HG03565 (cell line): Measurements from ENCODE around the gene IL5.

ENCODE experiments used
- ATAC-seq: cut with Tn5 transposase; IDR thresholded peaks from one replicate; pipeline ENCODE4 v1.9.1; 2021; ENCODE audit warnings: mild to moderate bottlenecking, moderate library complexity; ENCODE audit not compliant: unreplicated experiment

Gene IL5

GRCh38 chr5:132499440-132500243 lies 43.7 kb downstream of the IL5 start:
- ATAC-seq = no peak

GRCh38 chr5:132498686-132499271 lies 44.5 kb downstream of the IL5 start:
- no peak for ATAC-seq

- no peak for ATAC-seq
Observed at GRCh38 chr5:132498152-132498551, 45.2 kb downstream of the IL5 start.

GRCh38 chr5:132497488-132497997 lies 45.8 kb downstream of the IL5 start:
- no peak for ATAC-seq

GRCh38 chr5:132496631-132497487 lies 46.5 kb downstream of the IL5 start:
- ATAC-seq = no peak

- ATAC-seq = no peak
Observed at GRCh38 chr5:132496191-132496630, 47.1 kb downstream of the IL5 start.

- ATAC-seq = peak; percentile 26
Observed at GRCh38 chr5:132495667-132496190, 47.6 kb downstream of the IL5 start.

- ATAC-seq = no peak
Observed at GRCh38 chr5:132493821-132494220, 49.5 kb downstream of the IL5 start.

GRCh38 chr5:132493241-132493640 lies 50.1 kb downstream of the IL5 start:
- no peak for ATAC-seq

- ATAC-seq = no peak
Observed at GRCh38 chr5:132492386-132493125, 50.8 kb downstream of the IL5 start.
